ENCODE measurements around the gene HTR1A.

HTR1A gene

DNA sequence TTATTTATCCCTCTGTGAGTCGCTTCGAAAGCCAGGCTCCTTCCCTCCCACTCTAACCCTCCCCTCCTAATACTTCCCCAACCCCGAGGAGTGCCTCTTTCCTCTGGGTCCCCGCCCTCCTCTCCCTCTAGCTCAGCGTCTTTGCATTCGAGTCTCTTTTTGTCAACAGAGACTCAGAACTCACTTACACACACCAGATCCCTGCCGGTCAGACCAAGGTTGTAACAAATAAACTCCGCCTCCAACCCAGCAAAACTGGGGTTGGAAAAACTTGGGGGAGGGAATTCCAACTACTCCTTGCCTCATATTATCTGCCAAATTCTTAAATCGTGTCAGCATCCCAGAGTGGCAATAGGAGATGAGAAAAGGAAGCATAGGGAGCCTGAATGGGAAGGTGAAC lies at the start of gene HTR1A:
HTR1A (minus strand) TSS at position 167 of the 400 bp plus-strand sequence. CDS start 726 bp downstream, outside the sequence.
- no peaks in the 10 kb centered on the region for H3K4me1 Mint-ChIP-seq
- no peak within 1 kb of the TSS for H3K4me3 Mint-ChIP-seq
- no peak for DNase-seq
- H3K27me3 Mint-ChIP-seq, result peaks cover 35% of the 10 kb centered on the region
- H3K9me3 Mint-ChIP-seq, result peaks cover 15% of the 10 kb centered on the region
- H3K36me3 Mint-ChIP-seq (ENCODE audit: low read depth), result peaks cover 3% of the 10 kb centered on the region
- ATAC-seq, result no peak
- no peak within 1 kb of the TSS for H3K27ac Mint-ChIP-seq

GRCh38 chr5:64003966-64004365 lies 41.7 kb upstream of the HTR1A start:
- no peak overlapping the region for H3K27ac Mint-ChIP-seq
- no peaks in the 10 kb centered on the region for H3K36me3 Mint-ChIP-seq (ENCODE audit: low read depth)
- H3K4me1 Mint-ChIP-seq, result no peaks in the 10 kb centered on the region
- peaks cover 5% of the 10 kb centered on the region for H3K9me3 Mint-ChIP-seq
- no peaks in the 10 kb centered on the region for H3K27me3 Mint-ChIP-seq
- H3K4me3 Mint-ChIP-seq, result no peak overlapping the region
- DNase-seq (no peak), ATAC-seq (no peak)

- Mint-ChIP-seq H3K4me3 (no peak overlapping the region), H3K27ac (no peak overlapping the region), H3K4me1 (no peaks in the 10 kb centered on the region), H3K27me3 (no peaks in the 10 kb centered on the region), H3K36me3 (ENCODE audit: low read depth) (no peaks in the 10 kb centered on the region), H3K9me3 (peaks cover 9% of the 10 kb centered on the region)
- no peak for DNase-seq
- no peak for ATAC-seq
Observed at GRCh38 chr5:64000096-64000495, 37.9 kb upstream of the HTR1A start.

GRCh38 chr5:63987053-63987452 lies 24.8 kb upstream of the HTR1A start:
- no peak for ATAC-seq
- Mint-ChIP-seq H3K36me3 (ENCODE audit: low read depth) (no peaks in the 10 kb centered on the region), H3K4me3 (no peak overlapping the region), H3K27me3 (no peaks in the 10 kb centered on the region), H3K4me1 (no peaks in the 10 kb centered on the region), H3K27ac (no peak overlapping the region), H3K9me3 (peaks cover 4% of the 10 kb centered on the region)
- no peak for DNase-seq

DNA sequence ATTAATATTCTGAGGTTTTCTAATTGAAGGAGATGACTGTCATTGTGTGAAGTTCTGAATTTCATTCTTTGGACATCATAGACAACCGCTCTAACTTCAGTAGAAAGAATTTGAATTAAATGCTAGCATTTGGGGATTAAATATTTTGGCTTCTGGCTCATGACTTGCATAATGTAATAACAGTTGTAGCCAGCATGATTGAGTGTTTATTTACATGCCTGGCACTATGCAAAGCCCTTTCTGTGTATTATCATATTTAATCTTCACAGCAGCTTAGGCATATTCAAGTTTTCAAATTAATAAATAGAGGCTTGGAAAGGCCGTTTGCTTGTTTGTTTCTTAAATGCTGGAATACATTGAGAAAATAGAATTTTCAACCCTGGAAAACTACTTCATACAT lies 19.6 kb upstream of the HTR1A start:
- Mint-ChIP-seq H3K4me1 (no peaks in the 10 kb centered on the region), H3K27ac (no peak overlapping the region), H3K4me3 (no peak overlapping the region), H3K36me3 (ENCODE audit: low read depth) (no peaks in the 10 kb centered on the region), H3K27me3 (no peaks in the 10 kb centered on the region), H3K9me3 (peaks cover 9% of the 10 kb centered on the region)
- DNase-seq (no peak), ATAC-seq (no peak)

- peaks cover 33% of the 10 kb centered on the region for H3K27me3 Mint-ChIP-seq
- H3K36me3 Mint-ChIP-seq (ENCODE audit: low read depth), result peaks cover 3% of the 10 kb centered on the region
- H3K4me3 Mint-ChIP-seq, result no peak overlapping the region
- no peak for DNase-seq
- H3K27ac Mint-ChIP-seq, result no peak overlapping the region
- no peaks in the 10 kb centered on the region for H3K4me1 Mint-ChIP-seq
- no peak for ATAC-seq
- peaks cover 15% of the 10 kb centered on the region for H3K9me3 Mint-ChIP-seq
Observed at GRCh38 chr5:63963926-63964325, 1.7 kb upstream of the HTR1A start.

DNA sequence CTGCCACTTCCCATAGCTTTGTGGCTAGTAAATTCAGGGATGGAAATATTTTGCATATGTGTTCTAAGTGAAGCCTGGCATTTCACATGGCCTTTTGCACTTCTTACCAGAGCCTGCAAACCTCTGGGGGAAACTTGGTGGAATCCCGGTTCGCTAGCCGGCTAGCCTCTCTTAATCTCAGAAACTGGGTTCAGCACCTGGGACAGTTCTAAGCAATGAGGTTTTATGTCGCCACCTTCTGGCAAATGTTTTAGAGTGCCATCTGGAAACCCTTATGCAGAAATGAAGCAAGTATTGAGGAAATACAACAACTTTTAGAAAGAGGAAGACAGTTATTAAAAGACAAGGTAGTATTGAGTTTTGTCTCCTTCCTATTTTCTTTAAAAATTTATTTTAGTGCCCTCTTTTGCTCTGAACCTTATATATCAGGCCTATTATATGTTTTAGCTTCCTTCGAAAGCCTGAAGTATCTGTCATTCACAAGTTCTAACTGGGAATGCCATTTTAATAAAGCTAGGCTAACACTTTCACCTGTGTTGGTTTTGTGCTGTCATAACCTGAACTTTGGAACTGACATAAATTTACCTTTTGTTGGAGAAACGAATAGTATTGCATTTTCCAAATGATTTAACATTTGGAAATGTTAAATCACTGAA lies 963 bp upstream of the HTR1A start:
- Mint-ChIP-seq H3K9me3 (peaks cover 15% of the 10 kb centered on the region), H3K4me3 (no peak overlapping the region), H3K27me3 (peaks cover 35% of the 10 kb centered on the region), H3K36me3 (ENCODE audit: low read depth) (peaks cover 3% of the 10 kb centered on the region), H3K27ac (no peak overlapping the region), H3K4me1 (no peaks in the 10 kb centered on the region)
- peak; percentile 23 for DNase-seq
- ATAC-seq, result no peak

DNA sequence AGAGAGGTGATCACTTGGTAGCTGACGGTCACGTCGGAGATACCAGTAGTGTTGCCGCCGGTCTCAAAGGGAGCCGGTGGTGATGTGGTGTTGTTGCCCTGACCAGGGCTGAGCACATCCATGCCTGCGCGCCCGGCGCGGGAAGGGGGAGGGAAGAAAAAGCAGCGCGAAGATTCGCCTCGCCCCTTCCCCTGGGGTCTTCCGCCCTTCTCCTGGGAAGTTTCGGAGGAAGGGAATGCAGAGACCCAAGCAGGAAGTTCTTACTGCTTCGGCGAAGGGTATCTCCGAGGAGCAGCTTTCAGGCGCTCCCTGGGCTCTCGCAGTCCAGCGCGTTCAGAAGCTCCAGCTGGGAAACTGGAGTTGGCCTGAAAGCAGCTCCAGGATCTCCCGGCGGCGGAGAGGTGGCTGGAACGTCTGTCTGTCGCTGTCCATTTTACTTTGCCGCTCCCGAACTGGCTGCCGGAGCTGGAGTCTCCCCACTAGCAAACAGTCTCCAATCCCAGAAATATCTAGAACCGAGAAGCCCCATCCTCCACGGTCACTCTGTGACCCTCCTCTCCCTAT lies 565 bp downstream of the HTR1A start:
- Mint-ChIP-seq H3K4me1 (no peaks in the 10 kb centered on the region), H3K36me3 (ENCODE audit: low read depth) (peaks cover 3% of the 10 kb centered on the region), H3K9me3 (peaks cover 15% of the 10 kb centered on the region), H3K27ac (no peak overlapping the region), H3K27me3 (peaks cover 35% of the 10 kb centered on the region), H3K4me3 (no peak overlapping the region)
- ATAC-seq (no peak), DNase-seq (no peak)

DNA sequence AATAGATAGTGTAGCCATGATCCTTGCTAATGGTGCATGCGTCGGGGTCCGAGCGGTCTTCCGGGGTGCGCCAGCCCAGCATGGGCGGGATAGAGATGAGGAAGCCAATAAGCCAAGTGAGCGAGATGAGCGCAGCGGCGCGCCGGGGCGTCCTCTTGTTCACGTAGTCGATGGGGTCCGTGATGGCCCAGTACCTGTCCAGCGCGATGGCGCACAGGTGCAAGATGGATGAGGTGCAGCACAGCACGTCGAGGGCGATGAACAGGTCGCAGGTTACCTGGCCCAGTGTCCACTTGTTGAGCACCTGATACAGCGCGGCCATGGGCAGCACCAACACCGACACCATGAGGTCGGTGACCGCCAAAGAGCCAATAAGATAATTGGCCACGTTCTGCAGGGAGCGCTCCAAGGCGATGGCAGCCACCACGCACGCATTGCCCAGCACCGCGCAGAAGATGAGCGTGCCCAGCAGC lies 1.1 kb downstream of the HTR1A start:
- Mint-ChIP-seq H3K9me3 (peaks cover 15% of the 10 kb centered on the region), H3K4me3 (no peak overlapping the region), H3K27ac (no peak overlapping the region), H3K27me3 (peaks cover 35% of the 10 kb centered on the region), H3K36me3 (ENCODE audit: low read depth) (peaks cover 3% of the 10 kb centered on the region), H3K4me1 (no peaks in the 10 kb centered on the region)
- ATAC-seq, result no peak
- DNase-seq, result no peak

DNA sequence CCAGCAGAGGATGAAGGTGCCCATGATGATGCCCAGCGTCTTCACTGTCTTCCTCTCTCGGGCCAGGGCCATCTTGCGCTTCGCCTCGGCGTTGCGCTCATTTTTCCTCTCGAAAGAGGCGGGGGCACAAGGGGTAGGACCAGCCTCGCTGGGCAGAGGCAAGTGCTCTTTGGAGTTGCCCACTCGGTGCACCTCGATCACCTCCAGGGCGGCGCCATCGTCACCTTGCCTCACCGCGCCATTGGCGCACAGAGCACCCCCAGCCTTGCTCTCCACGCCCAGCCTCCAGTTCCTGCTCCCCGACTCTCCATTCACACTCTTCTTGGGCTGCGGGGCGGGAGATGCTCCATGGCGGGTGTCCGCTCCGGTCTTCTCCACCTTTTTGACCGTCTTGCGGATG lies 1.6 kb downstream of the HTR1A start:
- Mint-ChIP-seq H3K4me3 (no peak overlapping the region), H3K9me3 (peaks cover 15% of the 10 kb centered on the region), H3K27ac (no peak overlapping the region), H3K4me1 (no peaks in the 10 kb centered on the region), H3K27me3 (peaks cover 35% of the 10 kb centered on the region), H3K36me3 (ENCODE audit: low read depth) (peaks cover 3% of the 10 kb centered on the region)
- DNase-seq (no peak), ATAC-seq (no peak)

GRCh38 chr5:63959177-63959982 lies 2.9 kb downstream of the HTR1A start:
- Mint-ChIP-seq H3K4me1 (no peaks in the 10 kb centered on the region), H3K9me3 (peaks cover 15% of the 10 kb centered on the region)

GRCh38 chr5:63958654-63959053 lies 3.6 kb downstream of the HTR1A start:
- Mint-ChIP-seq H3K27me3 (peaks cover 35% of the 10 kb centered on the region), H3K9me3 (peaks cover 15% of the 10 kb centered on the region), H3K36me3 (ENCODE audit: low read depth) (peaks cover 3% of the 10 kb centered on the region), H3K4me3 (no peak overlapping the region), H3K27ac (no peak overlapping the region), H3K4me1 (no peaks in the 10 kb centered on the region)
- ATAC-seq (no peak), DNase-seq (no peak)

More at GRCh38 chr5:63959177-63959982, 2.9 kb downstream of the HTR1A start:
- H3K4me3 Mint-ChIP-seq, result no peak overlapping the region
- H3K27ac Mint-ChIP-seq, result no peak overlapping the region
- ATAC-seq (no peak), DNase-seq (no peak)
- peaks cover 3% of the 10 kb centered on the region for H3K36me3 Mint-ChIP-seq (ENCODE audit: low read depth)
- peaks cover 35% of the 10 kb centered on the region for H3K27me3 Mint-ChIP-seq

- H3K9me3 Mint-ChIP-seq, result peaks cover 15% of the 10 kb centered on the region
- no peak overlapping the region for H3K27ac Mint-ChIP-seq
- peaks cover 31% of the 10 kb centered on the region for H3K27me3 Mint-ChIP-seq
- no peak overlapping the region for H3K4me3 Mint-ChIP-seq
- no peaks in the 10 kb centered on the region for H3K4me1 Mint-ChIP-seq
- peaks cover 3% of the 10 kb centered on the region for H3K36me3 Mint-ChIP-seq (ENCODE audit: low read depth)
- ATAC-seq (no peak), DNase-seq (no peak)
Observed at GRCh38 chr5:63957617-63958016, 4.6 kb downstream of the HTR1A start.

- Mint-ChIP-seq H3K36me3 (ENCODE audit: low read depth) (no peaks in the 10 kb centered on the region), H3K9me3 (no peaks in the 10 kb centered on the region), H3K27me3 (no peaks in the 10 kb centered on the region), H3K4me3 (no peak overlapping the region), H3K4me1 (no peaks in the 10 kb centered on the region), H3K27ac (no peak overlapping the region)
- DNase-seq (no peak), ATAC-seq (no peak)
Observed at GRCh38 chr5:63953217-63953616, 9.0 kb downstream of the HTR1A start.

GRCh38 chr5:63935103-63935502 lies 27.1 kb downstream of the HTR1A start:
- ATAC-seq, result no peak
- DNase-seq, result no peak
- Mint-ChIP-seq H3K27ac (no peak overlapping the region), H3K27me3 (no peaks in the 10 kb centered on the region), H3K9me3 (peaks cover 13% of the 10 kb centered on the region), H3K4me3 (no peak overlapping the region), H3K36me3 (ENCODE audit: low read depth) (no peaks in the 10 kb centered on the region), H3K4me1 (no peaks in the 10 kb centered on the region)
